Astrocyte of the cerebellum (primary cell): Measurements from ENCODE around the gene HLCS.

Experiments
- DNase-seq: peaks from one replicate; pipeline ENCODE4 v3.0.0-alpha.2; 2011; ENCODE audit warnings: low read depth
- H3K4me3 ChIP-seq: 2 replicates; pipeline ENCODE4 v1.5.1; 2011; ENCODE audit warnings: mild to moderate bottlenecking, low read depth, low read length, moderate library complexity
- in situ Hi-C: cut with HindIII; loops from 2 replicates; pipeline ENCODE4 v1.10.0; 2017; ENCODE audit warnings: low sequenced_read_pairs
- TF ChIP-seq, protein P1 (sequence below): IDR thresholded peaks from 2 replicates; pipeline ENCODE4 v1.5.1; 2012; ENCODE audit warnings: low read length, low read depth, moderate library complexity, mild to moderate bottlenecking; ENCODE audit errors: missing control alignments

Gene HLCS

DNA sequence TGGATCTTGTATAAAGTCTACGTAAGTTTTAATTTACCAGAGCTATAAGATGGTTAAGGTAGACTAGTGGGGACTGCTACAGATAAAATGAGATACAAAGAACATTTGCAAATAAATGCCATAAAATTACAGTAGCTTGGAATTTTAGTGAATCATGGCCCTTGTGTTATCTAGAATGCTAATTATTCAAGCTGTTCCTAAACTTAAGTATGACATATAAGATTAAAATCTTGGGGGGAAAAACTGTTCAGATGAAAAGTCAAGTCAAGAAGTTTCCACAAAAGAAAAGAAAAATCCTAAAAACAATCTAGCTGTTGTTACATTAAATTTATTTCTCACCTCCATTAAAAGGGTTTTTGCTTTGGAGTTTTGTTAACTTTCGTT lies 215.9 kb downstream of the HLCS start:
- DNase-seq, result no peak
- TF ChIP-seq, protein P1, sequence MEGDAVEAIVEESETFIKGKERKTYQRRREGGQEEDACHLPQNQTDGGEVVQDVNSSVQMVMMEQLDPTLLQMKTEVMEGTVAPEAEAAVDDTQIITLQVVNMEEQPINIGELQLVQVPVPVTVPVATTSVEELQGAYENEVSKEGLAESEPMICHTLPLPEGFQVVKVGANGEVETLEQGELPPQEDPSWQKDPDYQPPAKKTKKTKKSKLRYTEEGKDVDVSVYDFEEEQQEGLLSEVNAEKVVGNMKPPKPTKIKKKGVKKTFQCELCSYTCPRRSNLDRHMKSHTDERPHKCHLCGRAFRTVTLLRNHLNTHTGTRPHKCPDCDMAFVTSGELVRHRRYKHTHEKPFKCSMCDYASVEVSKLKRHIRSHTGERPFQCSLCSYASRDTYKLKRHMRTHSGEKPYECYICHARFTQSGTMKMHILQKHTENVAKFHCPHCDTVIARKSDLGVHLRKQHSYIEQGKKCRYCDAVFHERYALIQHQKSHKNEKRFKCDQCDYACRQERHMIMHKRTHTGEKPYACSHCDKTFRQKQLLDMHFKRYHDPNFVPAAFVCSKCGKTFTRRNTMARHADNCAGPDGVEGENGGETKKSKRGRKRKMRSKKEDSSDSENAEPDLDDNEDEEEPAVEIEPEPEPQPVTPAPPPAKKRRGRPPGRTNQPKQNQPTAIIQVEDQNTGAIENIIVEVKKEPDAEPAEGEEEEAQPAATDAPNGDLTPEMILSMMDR, result no peak
- in situ Hi-C loops, result no loop called here
- H3K4me3 ChIP-seq, result no peak overlapping the region

DNA sequence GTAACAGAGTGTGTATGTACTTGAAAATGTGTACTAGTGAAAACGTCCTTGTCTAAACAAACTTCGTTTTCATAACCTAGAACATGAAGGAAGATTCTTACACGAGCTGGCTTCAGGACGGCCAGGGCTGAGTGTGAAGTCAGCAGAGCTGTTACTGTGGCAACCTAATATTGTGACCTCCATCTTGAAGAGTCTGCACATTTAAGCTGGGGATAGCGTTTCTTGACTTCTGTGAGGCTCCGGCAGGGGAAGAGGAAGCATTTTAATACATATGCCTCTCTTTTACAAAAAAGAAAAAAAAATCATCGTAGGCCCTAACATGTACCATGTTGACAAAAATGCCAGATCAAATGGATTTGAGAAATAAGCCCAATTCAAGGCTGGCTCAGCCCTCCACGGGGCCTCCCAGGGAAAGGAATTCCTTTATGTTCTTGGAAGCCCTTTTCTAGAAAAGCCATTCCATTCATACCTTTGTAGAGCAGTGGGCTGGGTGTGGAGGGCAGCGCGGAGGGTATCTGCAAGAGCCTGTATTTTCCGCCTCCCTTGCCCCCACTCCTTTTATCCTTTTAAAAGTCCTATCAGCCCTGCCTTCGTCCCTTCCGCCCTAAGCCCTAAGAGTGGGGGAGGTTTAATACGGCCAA lies 216.4 kb downstream of the HLCS start:
- H3K4me3 ChIP-seq, result no peak overlapping the region
- DNase-seq, result peak; percentile 29
- in situ Hi-C loops, result no loop called here
- TF ChIP-seq, protein P1, result no peak

DNA sequence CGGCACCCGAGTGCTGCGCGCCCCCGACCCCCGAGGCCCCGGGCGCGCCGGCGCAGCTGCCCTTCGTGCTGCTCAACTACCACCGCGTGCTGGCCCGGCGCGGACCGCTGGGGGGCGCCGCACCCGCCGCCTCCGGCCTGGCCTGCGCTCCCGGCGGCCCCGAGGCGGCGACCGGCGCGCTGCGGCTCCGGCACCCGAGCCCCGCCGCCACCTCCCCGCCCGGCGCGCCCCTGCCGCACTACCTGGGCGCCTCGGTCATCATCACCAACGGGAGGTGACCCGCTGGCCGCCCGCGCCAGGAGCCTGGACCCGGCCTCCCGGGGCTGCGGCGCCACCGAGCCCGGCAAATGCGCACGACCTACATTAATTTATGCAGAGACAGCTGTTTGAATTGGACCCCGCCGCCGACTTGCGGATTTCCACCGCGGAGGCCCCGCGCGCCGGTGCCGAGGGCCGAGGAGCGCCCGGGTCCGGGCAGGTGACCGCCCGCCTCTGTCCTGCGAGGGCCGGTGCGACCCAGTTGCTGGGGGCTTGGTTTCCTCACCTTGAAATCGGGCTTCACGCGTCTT lies 218.6 kb downstream of the HLCS start:
- DNase-seq, result no peak
- TF ChIP-seq, protein P1, result peak; percentile 9
- in situ Hi-C loops, result no loop called here
- peak overlapping the region; percentile 32 for H3K4me3 ChIP-seq

DNA sequence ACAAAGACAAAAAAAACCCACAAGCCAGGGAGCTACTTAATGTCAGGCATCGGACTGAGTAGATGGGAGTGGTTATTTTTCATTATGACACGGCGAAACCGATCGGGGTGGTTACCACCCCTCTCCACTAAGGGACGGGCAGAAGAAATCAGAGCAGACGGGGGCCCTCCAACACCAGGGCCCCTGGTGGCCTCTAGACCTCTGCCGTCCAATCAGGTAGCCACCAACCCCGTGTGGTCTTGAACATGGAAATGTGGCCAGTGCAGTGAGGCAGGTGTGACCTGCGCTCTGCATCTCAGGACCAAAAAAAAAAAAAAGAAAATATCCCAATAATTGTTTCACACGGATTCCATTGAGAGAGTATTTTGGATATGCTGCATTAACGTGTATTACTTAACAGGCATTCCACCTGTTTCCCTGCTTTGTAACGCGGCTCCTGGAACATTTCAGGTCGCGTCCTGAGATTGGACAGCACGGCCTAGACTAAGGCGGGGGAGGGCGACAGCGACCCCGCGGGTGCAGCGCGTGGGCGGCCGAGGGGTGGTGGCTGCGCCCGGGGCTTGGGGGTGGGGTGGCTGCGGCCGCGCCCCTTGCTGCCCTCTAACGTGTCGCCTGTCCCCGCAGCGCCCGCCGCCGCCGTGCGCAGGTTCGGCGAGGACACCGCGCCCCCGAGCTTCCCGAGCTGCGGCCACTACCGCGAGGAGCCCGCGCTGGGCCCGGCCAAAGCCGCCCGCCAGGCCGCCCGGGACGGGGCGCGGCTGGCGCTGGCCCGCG lies 219.2 kb downstream of the HLCS start:
- TF ChIP-seq, protein P1, result no peak
- DNase-seq, result no peak
- H3K4me3 ChIP-seq, result peak overlapping the region; percentile 29
- in situ Hi-C loops, result no loop called here

DNA sequence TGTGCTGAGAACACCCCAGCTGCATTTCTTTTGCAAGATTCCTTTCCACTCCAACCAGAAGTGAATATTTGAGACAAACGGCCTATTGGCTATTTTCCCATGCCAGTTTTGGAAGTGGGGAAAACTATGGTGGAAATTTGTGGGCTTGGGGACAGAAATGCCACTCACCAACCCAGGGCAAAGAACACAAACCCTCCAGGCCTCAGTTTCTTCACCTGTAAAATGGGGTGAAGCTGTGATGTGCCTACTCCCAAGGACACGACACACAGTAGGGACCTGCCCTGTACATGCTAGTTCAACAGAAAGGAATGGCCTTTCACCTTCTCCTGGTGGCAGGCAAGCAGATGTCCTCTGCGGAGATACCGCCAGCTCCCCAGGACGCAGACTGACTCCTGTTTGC lies 221.0 kb downstream of the HLCS start:
- TF ChIP-seq, protein P1, result no peak
- no peak for DNase-seq
- H3K4me3 ChIP-seq, result no peak overlapping the region
- in situ Hi-C loops, result no loop called here

DNA sequence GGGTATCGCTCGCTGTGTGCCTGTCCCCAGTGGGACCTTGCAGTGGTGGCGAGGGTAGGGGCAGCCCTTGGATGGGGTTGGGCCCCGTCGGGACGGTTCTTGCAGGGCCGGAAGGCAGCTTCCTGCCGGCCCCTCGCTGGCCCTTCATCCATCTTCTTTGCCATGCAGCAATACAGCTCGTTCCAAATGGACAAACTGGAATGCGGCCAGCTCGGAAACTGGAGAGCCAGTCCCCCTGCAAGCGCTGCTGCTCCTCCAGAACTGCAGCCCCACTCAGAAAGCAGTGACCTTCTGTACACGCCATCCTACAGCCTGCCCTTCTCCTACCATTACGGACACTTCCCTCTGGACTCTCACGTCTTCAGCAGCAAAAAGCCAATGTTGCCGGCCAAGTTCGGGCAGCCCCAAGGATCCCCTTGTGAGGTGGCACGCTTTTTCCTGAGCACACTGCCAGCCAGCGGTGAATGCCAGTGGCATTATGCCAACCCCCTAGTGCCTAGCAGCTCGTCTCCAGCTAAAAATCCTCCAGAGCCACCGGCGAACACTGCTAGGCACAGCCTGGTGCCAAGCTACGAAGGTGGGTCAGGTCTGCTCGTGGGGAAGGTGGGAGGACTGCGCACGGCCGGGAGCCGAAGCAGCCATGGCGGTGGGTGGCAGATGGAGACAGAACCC lies 221.8 kb downstream of the HLCS start:
- in situ Hi-C loops, result no loop called here
- no peak for DNase-seq
- TF ChIP-seq, protein P1, result no peak
- no peak overlapping the region for H3K4me3 ChIP-seq
